ENCODE data around the gene SH3BGR.

DNA sequence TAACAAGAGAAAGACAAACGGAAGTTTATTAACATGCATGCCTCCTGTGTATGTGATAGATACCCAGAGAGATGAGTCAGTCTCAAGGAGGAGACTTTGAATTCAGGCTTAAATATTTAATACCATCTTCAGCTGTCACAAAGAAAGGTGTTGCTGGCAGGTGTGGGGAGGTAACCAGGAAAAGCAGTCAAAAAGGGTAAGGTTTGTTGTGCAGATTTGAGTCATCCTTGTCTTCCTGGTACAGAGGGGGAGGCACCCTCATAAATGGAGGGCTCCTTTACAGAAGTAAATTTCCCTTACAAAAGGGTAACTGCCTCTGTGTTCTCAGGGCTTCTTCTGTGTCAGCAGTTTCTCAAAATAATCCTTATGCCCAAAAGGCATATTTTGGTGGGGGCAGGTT, 85.8 kb downstream of the SH3BGR start:
- TF ChIP-seq, protein P1, sequence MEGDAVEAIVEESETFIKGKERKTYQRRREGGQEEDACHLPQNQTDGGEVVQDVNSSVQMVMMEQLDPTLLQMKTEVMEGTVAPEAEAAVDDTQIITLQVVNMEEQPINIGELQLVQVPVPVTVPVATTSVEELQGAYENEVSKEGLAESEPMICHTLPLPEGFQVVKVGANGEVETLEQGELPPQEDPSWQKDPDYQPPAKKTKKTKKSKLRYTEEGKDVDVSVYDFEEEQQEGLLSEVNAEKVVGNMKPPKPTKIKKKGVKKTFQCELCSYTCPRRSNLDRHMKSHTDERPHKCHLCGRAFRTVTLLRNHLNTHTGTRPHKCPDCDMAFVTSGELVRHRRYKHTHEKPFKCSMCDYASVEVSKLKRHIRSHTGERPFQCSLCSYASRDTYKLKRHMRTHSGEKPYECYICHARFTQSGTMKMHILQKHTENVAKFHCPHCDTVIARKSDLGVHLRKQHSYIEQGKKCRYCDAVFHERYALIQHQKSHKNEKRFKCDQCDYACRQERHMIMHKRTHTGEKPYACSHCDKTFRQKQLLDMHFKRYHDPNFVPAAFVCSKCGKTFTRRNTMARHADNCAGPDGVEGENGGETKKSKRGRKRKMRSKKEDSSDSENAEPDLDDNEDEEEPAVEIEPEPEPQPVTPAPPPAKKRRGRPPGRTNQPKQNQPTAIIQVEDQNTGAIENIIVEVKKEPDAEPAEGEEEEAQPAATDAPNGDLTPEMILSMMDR (IDR thresholded peaks at IDR 0.05) = no peak
- TF ChIP-seq POLR2A (IDR thresholded peaks at IDR 0.05) = no peak

Data from esophagus squamous epithelium (tissue), 4 donors.